Right renal cortex interstitium (tissue), 3 donors: ENCODE data around the gene CLSTN1. TPM values are rescaled to one million over a fixed set of nuclear protein-coding genes. Genes with fewer than 3 reads are reported as not detected.
"Not testable (repeated sequence)": the region's sequence is repeated elsewhere in the genome, so short reads cannot be mapped to it uniquely, and the experiment has no call there.

Source experiments
- DNase-seq, 3 donors: peaks; one replicate each; pipeline ENCODE4 v3.0.0-alpha.2; 2013; ENCODE audit warnings: low read depth in 3 of 3, low spot score in 2 of 3
- polyA plus RNA-seq, 3 donors: library from polyadenylated mRNA; unstranded; fragments of 120-200 nt; gene quantifications; one replicate each; pipeline ENCODE4 v1.2.1, GENCODE V29; 2013; ENCODE audit not compliant: insufficient read length in 3 of 3

CLSTN1 gene
- polyA plus RNA-seq, 3 donors, result 127 to 142 (median 137) TPM

DNA sequence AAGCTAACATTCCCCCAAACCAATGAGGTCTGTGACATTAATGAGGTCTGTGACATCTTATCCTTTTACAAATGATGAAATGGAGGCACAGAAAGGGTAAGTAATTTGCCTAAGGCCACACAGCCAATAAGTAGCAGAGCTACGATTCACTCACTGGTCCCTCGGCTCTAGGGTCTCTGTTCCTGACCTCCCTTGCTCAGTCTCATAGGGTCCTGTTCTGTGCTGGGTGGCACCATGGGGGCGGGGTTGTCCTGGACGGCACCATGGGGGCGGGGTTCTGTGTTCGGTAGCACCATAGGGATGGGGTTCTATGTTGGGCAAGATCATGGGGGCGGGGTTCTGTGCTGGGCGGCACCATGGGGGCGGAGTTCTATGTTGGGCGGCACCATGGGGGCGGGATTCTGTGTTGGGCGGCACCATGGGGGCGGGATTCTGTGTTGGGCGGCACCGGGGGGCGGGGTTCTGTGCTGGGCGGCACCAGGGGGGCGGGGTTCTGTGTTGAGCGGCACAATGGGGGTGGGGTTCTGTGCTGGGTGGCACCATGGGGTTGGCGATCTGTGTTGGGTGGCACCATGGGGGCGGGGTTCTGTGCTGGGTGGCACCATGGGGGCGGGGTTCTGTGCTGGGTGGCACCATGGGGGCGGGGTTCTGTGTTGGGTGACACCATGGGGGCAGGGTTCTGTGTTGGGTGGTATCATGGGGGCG, 55.6 kb downstream of the CLSTN1 start:
- no peak for DNase-seq

DNA sequence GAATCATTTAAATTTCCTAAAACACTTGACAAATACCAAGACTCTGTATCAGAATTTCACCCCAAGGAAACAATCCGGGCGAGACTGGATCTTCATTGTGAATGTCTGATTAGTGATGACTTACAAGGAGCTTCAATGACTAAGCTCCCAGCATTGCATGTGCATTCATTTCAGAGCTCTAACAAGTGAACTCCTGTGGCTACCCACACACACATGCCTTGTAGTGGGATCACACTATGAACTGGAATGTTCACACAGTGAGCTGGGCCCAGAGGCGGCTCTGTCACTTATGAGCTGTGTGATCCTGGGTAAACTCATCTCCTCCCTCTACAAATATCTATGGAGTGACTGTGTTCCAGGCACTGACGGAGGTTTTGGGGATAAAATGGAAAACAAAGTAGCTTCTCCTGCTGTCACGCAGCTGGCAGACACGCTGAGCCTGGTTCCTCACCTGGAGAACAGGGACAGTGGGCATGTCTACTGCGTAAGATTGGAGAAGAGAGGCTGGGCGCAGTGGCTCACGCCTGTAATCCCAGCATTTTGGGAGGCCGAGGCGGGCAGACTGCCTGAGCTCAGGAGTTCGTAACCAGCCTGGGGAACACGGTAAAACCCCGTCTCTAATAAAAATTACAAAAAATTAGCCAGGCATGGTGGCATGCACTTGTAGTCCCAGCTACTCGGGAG, 56.9 kb downstream of the CLSTN1 start:
- DNase-seq, result no peak

DNA sequence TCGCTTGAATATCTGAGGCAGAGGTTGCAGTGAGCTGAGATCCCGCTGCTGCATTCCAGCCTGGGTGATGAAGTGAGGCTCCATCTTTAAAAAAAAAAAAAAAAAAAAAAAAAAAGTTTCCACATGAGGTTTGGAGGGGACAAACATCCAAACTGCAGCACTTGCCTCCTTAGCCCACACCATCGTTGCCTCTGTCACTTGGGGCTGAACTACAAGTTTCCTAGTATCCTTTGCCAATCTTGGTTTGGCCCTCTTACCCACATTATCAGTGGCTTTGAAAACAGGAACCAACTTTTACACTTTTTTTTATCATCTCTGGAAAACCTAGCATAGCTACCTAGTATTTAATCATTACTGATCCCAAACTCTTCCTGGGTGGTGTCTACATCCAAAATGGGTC, 59.2 kb downstream of the CLSTN1 start:
- no peak for DNase-seq

DNA sequence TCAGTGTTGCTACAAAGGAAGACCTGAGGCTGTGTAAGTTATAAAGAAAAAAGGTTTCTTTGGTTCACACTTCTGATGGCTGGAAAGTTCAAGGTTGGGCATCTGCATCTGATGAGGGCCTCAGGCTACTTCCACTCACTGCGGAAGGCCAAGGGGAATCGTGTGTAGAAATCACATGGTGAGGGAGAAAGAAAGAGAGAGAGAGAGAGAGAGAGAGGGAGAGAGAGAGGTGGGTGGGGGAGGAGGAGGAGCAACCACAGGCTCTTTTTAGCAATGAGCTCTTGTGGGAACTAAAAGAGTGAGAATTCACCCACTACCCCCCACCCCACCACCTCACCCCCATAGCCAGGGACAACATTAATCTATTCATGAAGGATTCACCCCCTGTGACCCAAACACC, 59.9 kb downstream of the CLSTN1 start:
- DNase-seq, result no peak

DNA sequence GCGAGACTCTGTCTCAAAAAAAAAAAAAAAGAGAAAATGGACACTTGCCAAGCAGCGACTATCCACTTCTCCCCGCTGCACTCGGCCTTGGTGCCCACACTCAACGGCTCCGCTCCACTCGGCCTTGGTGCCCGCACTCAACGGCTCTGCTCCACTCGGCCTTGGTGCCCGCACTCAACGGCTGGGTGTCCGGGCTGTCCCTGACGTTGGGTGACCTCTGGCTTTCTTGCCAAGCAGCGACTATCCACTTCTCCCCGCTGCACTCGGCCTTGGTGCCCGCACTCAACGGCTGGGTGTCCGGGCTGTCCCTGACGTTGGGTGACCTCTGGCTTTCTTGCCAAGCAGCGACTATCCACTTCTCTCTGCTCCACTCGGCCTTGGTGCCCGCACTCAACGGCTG, 61.3 kb downstream of the CLSTN1 start:
- not testable (repeated sequence) for DNase-seq

DNA sequence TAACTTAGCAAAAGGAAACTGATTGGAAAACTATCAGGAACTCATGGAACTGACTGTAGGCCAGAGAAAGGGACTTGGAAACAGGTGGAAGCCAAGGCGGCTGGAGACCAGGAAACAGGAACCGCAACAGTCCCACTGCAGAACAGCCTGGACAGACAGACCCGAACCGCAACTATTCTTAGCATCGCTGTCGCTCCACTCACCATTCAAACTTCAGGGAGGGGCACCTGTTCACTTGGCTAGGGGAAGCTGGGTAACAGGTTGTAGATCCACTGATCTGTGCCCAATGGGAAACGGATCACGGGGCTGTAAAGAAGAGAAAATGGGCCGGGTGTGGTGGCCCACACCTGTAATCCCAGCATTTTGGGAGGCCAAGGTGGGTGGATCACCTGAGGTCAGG, 61.9 kb downstream of the CLSTN1 start:
- DNase-seq, result no peak

DNA sequence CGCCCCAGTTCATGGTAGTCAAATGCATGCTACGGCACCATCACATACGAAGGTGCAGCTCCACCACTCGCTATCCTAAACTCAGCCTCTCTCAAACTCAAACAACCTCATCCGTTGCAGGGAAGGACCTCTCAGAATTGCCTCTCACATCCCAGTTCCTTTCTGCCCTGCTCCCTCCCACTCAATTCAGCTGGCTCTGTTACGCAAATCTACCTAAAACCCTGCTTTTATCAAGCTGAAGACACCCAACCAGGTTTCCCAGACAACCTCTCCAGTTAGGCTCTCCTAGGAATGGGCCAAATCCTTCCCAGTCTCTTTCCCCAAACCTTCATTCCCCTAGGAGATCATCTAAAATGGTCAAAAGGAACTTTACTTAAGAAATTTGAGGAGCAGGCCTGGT, 62.9 kb downstream of the CLSTN1 start:
- no peak for DNase-seq

DNA sequence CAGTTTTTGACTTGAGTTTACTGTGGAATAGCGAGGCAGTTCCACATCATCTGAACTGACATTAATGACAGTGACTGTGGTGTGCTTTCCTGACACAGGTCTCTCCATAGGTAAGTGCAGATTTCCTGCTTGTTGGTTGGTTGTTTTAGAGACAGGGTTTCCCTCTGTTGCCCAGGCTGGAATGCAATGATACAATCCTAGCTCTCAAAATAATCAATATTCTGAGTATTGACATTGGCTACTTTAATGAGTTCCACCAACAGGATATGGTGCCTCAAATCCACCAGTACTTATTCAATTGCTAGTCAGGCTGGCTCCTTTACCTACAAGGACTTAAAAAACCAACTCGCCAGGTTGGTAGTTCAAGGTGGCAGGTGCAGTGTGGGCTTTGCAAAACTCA, 63.8 kb downstream of the CLSTN1 start:
- no peak for DNase-seq

DNA sequence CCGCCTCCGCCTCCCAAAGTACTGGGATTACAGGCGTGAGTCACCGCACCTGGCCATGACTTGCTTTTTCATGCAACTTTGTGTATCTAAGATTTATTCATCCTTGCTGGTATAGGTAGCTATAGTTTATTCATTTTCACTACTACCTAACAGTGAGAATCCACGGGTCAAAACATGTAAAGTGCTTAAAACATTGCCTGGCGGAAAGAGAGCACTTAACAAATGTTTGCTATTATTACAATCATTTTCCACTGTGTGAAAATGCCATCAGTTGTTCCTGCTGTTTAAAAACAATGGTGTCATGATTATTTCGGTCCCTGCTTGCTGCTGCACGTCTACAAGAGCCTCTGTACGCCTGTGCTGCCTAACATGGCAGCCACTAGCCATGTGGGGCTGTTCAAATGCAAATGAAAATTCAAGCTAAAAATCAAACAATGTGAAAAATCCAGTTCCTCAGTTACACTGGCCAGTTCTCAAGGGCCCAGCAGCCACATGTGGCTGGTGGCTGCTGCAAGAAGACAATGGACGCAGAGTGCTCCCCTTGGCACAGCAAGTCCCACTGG, 65.1 kb downstream of the CLSTN1 start:
- no peak for DNase-seq

DNA sequence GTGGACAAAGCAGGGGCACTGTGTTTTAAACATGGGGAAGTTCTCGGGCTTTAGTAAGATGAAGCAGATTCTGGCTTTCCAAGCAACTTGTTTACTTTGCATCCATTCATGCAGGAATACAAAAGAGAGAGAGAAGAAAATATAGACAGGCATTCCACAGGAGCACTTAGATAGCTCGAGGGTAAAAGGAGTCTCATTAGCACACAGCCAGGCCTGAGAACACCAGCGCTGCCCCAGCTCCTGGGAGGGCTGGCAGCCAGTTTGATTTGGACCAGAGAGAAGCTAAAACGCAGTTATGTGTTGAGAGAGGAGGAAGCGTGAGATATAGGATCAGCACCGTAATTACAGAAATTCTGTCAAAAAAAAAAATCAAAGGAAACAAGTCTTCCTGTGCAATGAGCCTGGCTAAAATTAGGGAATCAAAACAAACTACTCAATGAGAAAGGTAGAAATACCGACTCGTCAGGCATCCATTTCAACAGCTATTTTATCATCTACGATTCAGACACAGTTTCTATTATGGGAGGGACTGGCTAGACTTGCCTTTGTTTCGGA, 68.2 kb downstream of the CLSTN1 start:
- DNase-seq, result no peak

DNA sequence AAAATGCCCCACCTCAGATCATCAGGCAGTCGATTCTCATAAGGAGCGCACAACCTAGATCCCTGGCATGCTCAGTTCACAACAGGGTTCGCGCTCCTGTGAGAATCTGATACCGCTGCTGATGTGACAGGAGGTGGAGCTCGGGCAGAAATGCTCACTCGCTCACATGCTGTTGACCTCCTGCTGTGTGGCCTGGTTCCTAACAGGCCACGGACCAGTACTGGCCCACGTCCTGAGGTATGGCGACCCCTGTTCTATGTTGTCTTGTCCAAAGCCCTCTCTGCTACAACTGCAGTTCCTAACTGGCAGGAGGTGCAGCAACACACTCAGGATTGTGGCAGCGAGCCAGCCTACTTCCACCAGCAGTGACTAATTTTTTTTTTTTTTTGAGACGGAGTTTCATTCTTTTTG, 70.6 kb downstream of the CLSTN1 start:
- no peak for DNase-seq

DNA sequence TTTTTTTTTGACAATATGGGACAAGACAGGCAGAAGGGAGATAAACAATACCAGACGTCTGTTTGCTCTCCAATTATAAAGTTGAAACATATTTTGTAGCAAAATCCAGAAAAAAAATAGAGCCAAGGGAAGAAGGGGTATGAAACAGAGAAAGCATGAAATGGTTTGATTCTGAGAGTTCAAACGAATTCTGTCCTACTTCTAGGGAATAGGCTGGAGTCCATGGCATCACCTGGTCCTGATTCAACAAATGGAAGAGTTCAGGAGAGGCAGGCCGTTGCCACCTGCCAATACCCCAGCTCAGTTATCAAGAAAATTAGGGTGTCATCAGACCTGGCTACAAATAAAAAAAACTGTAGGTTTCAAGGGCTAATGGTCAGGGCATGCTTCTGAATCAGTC, 71.8 kb downstream of the CLSTN1 start:
- no peak for DNase-seq

DNA sequence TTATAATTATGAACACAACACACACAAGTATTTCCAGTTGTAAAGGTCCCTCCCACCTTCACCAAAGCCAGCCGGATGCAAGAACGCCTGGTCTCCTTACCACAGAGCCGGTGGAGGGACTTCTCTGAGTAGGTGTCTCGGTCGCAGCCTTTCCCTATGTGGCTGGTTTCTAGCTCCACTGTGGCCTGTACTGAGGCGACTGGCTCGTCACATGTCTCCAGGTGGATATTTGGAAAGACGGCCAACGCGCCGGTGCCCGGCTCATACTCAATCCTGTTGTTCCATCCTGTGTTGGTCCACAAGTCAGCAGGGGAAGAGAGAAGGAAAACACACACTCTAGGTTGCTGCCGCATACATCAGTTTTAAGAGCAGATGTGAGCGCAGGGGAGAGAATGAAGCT, 74.4 kb downstream of the CLSTN1 start:
- no peak for DNase-seq

DNA sequence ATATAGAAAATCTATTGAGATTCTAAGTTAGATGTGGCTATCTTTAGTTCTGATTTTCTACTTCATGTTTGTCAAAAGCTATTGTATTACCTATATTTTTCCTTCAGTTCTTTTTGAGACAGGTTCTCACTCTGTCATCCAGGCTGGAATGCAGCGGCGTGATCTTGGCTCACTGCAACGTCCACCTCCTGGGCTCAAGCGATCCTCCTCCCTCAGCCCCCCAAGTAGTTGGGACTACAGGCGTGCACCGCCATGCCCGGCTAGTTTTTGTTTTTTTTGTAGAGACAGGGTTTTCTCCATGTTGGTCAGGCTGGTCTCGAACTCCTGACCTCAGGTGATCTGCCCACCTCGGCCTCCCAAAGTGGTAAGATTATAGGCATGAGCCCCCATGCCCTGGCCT, 75.4 kb downstream of the CLSTN1 start:
- not testable (repeated sequence) for DNase-seq

DNA sequence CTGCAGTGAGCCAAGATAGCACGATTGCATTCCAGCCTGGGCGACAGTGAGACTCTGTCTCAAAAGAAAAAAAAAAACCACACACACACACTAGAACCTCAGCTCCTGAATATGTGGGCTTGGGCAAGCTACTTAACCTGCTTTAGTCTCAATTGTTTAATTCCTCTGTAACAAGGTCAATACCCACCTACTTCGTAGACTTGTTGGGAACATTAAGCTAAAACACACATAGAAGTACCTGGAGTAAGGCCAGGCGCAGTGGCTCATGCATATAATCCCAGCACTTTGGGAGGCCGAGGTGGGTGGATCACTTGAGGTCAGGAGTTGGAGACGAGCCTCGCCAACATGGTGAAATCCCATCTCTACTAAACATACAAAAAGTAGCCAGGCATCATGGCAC, 77.1 kb downstream of the CLSTN1 start:
- no peak for DNase-seq

DNA sequence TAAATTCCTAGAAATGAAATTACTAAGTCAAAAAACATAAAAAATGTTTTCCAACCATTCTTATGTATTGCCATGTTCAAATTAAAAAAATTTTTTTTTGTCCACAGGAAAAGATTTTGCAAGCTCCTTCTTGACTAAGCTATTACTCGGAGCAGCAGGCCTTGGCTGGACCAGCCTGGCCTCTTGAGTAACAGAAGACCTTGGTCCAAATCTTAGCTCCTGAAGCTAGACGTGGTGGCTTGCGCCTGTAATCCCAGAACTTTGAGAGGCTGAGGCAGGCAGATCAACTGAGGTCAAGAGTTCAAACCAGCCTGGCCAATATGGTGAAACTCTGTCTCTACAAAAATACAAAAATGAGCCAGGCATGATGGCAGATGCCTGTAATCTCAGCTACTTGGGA, 77.6 kb downstream of the CLSTN1 start:
- DNase-seq, result no peak

DNA sequence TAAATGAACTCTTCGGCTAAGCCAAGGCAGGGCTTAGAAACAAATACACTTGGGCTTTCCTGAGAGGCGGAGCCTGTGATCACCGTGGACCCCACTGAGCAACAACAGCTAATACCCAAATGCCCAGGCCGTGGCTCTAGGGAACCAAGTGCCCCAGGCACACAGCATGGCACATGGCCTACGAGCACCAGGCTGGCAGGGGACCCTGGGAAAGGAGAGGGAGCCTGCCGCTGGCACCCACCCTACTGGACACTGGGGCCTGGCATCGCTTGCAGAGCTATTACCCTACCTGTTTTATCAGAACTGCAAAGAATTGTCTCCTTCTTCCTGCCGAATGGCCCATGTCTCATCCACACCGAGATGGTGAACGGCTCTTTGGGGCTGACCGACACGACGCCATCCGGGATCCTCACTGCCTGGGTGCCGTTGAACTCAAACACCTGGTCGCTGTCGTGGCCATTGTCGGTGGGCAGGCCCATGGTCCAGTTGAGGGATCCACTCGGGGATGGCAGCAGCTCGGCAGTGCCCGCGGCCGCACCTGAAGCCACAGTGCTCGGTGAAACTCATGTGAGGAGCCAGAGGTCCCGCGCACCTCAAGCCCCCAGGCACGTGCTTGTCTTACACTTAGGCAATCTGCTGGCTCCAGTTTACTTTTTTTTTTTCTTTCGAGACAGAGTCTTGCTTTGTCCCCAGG, 79.5 kb downstream of the CLSTN1 start:
- DNase-seq, result no peak

DNA sequence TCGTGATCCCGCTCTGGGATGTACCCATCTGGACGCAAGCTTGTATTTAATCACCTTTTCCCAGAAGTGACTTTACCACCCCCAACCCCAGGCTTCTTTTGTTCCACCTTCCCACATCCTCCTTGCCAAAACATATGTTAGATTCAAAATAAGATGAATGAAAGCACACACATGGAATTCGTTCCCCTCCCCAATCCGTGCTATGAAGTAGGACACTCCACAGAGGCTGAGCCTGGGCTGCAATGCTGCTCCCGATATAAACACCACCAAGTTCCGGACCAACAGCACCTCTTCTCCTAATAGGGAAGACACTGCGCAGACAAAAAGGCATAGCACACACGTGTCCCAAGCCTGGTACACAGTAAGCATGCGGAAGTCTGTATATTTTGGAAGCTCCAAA, 86.1 kb downstream of the CLSTN1 start:
- no peak for DNase-seq

DNA sequence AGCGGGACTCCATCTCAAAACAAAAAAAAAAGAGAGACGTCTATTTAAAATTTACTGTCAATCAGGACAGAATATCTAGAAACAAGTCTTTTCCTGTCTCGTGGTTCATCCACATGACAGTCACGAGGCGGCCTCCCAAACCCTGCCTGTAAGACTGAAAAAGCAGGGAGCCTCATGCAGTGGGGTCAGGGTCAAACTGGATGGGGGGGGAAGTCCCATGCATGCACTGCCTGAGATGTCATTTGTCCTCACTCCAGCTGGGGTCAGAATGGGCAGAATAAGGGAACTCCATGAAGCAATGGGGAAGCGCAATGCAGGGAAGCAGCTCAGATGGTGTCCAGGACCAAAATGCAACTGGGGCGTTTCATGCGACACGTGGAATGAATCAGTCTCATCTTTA, 86.7 kb downstream of the CLSTN1 start:
- no peak for DNase-seq

DNA sequence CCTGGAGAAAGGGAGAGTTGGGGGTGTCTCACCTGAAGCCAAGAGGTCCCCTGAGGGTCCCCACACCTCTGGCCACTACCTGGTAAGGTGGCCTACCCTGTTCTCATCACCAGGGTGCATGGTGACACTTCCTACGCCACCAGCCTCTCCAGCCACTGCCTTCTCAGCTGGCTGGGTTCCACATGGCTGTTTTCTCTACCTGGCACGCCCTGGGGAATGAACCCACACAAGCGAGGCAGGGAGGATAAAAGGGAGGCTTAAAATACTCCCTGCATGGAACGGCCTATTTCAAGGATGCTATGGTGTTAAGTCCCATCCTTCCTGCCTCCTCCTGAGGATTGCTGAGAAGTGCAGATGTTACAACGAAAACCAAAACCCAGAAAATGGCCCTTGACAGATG, 87.5 kb downstream of the CLSTN1 start:
- no peak for DNase-seq

DNA sequence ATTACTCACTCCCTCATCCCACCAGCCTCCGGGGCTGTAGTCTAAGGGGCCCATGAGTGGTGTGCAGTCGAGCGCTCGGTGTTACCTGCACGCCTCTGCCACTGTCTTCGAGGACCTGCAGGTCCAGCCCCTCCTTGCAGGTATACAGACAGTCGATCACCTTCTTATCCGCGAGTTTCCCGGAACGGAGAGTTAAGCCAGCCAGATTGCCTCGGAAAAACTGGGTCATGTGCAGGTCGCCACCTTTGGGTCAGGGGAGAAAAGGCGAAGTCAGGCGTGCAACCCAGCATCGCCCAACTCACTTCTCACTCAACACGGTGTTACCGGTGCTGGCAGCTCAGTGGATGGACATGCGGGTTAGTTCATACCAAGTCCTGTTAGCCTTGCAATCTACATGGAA, 88.0 kb downstream of the CLSTN1 start:
- DNase-seq, result no peak
